Fibroblast of the aortic adventitia (primary cell): Measurements from ENCODE around the gene PRSS56. TPM values are rescaled to one million over a fixed set of nuclear protein-coding genes. Genes with fewer than 3 reads are reported as not detected.

Experiments
- DNase-seq: peaks from one replicate; pipeline ENCODE4 v3.0.0-alpha.2; 2010; ENCODE audit warnings: low read depth
- H3K4me3 ChIP-seq: 2 replicates; pipeline ENCODE4 v1.5.1; 2011; ENCODE audit warnings: low read depth, mild to moderate bottlenecking, control low read depth, low read length, moderate library complexity
- CTCF ChIP-seq: IDR thresholded peaks from 2 replicates; pipeline ENCODE4 v1.5.1; 2011; ENCODE audit warnings: mild to moderate bottlenecking, low read length, control low read depth, inconsistent platforms; ENCODE audit not compliant: insufficient read depth
- total RNA-seq: library from RNA; depleted of rRNA; stranded (reverse); fragments of >200 nt; gene quantifications from 2 replicates; pipeline ENCODE4 v1.2.3, GENCODE V29; 2012; ENCODE audit warnings: low replicate concordance

PRSS56 gene
- total RNA-seq, 1 donor = not detected

GRCh38 chr2:232502911-232503808 is 17.0 kb upstream of the PRSS56 start:
- TF ChIP-seq CTCF = no peak
- DNase-seq = peak; percentile 24
- H3K4me3 ChIP-seq = no peak overlapping the region

- no peak overlapping the region for H3K4me3 ChIP-seq
- DNase-seq = no peak
- no peak for TF ChIP-seq CTCF
These were observed 16.3 kb upstream of the PRSS56 start for GRCh38 chr2:232503809-232504323.

GRCh38 chr2:232504438-232504837 is 15.8 kb upstream of the PRSS56 start:
- no peak overlapping the region for H3K4me3 ChIP-seq
- no peak for DNase-seq
- no peak for TF ChIP-seq CTCF

GRCh38 chr2:232505856-232506255 is 14.3 kb upstream of the PRSS56 start:
- no peak for DNase-seq
- TF ChIP-seq CTCF = no peak
- no peak overlapping the region for H3K4me3 ChIP-seq

DNA sequence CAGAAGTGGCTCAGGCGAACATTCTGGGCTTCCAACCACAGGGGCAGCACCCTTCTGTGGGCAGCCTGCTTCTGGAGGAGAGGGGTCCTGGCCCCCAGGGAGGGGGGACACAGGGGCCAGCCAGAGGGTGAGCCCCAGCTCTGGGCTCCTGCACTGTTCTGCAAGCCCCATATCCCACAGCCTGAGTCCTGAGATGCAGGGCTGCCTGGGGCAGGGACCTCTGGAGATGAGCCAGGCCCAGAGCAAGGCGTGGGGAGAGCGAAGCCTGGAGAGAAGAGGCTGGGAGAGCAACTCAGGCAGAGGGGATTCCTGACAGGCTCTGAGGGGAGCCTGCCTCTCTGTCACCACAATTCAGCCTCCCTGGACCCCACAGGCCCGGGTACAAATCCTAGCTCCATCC is 13.5 kb upstream of the PRSS56 start:
- DNase-seq = no peak
- TF ChIP-seq CTCF = no peak
- H3K4me3 ChIP-seq = no peak overlapping the region

DNA sequence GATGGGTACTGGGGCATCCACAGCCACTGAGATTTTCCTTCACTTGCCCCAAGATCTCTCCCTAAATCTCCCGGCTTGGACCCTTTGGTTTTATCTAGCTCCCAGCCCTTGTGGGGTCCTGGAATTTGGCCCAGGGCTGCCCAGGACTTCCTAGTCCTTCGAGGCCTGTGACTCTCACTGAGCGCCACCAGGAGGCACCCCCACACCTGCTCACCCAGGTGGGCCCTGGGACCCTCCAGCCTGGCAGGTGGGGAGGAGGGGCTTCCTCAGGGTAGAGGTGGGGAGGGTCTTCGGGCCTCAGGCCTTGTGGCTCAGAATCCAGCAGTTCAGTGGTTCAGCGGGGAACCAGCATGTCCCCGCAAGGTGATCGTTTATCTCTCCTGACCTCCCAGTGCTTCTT is 11.9 kb upstream of the PRSS56 start:
- TF ChIP-seq CTCF = no peak
- no peak for DNase-seq
- H3K4me3 ChIP-seq = no peak overlapping the region
